ENCODE results near the gene ALDH18A1.
"Not testable (repeated sequence)": the region's sequence is repeated elsewhere in the genome, so short reads cannot be mapped to it uniquely, and the experiment has no call there.

ALDH18A1 gene

GRCh38 chr10:95648138-95648537, 8.4 kb downstream of the ALDH18A1 start:
- DNase-seq = no peak

DNA sequence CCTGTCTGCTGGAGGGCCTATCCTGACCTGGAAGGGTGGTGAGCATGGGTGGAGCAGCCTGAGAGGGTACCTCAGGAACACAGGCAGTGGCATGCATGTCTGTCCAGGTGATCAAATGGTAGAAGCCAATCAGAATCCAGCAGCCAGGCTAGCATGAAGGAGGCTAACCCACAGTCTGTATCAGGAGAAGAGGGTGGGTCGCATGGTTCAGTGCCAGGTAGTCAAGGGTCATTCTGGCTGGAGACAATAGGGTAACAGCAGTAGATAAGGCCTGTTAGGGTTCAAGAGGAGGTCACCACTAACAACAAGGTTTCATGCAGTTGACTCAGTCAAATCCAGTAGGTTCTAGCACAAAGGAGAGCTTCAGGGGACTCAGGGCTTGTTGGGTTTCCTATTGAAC, 10.4 kb downstream of the ALDH18A1 start:
- no peak for DNase-seq

- no peak for DNase-seq
These were observed 11.6 kb downstream of the ALDH18A1 start for GRCh38 chr10:95644901-95645300.

- DNase-seq = no peak
These were observed 15.6 kb downstream of the ALDH18A1 start for GRCh38 chr10:95640891-95641315.

DNA sequence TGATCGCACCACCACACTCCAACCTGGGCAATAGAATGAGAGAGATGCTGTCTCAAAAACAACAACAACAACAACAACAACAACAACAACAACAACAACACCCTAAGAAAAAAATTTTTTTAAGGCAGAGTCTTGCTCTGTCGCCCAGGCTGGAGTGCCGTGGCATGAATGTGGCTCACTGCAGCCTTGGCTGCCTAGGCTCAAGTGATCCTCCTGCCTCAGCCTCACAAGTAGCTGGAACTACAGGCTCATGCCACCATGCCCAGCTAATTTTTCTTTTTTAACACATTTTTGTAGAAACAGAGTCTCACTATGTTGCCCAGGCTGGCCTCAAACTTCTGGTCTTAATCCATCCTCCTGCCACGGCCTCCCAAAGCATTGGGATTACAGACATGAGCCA, 18.6 kb downstream of the ALDH18A1 start:
- DNase-seq = no peak

- DNase-seq = no peak
These were observed 19.4 kb downstream of the ALDH18A1 start for GRCh38 chr10:95637140-95637539.

- no peak for DNase-seq
These were observed 21.2 kb downstream of the ALDH18A1 start for GRCh38 chr10:95635319-95635733.

- DNase-seq = no peak
These were observed 27.7 kb downstream of the ALDH18A1 start for GRCh38 chr10:95628786-95629185.

GRCh38 chr10:95626500-95626899, 30.0 kb downstream of the ALDH18A1 start:
- DNase-seq = no peak

DNA sequence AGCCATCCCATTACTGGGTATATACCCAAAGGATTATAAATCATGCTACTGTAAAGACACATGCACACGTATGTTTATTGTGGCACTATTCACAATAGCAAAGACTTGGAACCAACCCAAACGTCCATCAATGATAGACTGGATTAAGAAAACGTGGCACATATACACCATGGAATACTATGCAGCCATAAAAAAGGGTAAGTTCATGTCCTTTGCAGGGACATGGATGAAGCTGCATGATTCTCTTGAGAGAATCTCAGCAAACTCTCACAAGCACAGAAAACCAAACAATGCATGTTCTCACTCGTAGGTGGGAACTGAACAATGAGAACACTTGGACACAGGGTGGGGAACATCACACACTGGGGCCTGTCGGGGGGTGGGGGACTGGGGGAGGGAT, 36.1 kb downstream of the ALDH18A1 start:
- DNase-seq = not testable (repeated sequence)

GRCh38 chr10:95618101-95618500, 38.4 kb downstream of the ALDH18A1 start:
- DNase-seq = no peak

- no peak for DNase-seq
These were observed 40.1 kb downstream of the ALDH18A1 start for GRCh38 chr10:95616446-95616845.

DNA sequence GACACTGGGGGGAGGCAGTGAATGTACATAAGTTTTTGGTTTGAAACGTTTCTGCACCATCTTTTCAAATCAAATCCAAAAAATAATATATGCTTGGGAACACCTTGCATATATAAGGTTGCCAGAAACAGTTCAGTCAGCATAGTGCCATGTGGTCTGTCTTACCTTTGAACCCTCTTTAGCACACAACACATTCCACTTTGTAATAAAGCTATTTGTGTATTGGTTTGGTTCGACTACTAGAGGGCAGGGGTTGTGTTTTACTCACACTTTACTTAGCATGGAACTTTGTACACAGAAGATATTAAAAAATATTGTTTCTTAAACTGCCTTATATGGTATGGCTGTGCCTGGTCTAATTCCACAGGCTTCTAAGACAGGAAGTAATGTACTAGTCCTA, 43.2 kb downstream of the ALDH18A1 start:
- no peak for DNase-seq

GRCh38 chr10:95610727-95611126, 45.8 kb downstream of the ALDH18A1 start:
- no peak for DNase-seq

GRCh38 chr10:95606922-95607321, 49.6 kb downstream of the ALDH18A1 start:
- DNase-seq = no peak

GRCh38 chr10:95605163-95605562, 51.3 kb downstream of the ALDH18A1 start:
- DNase-seq = no peak

- DNase-seq = no peak
These were observed 51.9 kb downstream of the ALDH18A1 start for GRCh38 chr10:95604630-95605029.

DNA sequence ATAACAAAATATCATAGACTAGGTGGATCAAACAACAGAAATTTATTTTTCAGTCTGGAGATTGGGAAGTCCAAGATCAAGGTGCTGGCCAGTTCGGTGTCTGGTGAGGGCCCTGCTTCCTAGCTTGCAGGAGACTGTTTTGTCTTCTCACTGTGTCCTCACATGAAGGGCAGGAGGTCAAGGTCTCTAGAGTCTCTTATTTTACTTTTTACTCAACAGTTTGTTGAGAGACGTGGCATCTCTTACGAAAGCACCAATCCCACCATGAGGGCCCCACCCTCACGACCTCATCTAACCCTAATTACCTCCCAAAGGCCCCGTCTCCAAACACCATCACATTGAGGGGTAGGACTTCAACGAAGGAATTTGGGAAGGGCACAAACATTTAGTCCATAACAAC, 54.1 kb downstream of the ALDH18A1 start:
- DNase-seq = no peak

GRCh38 chr10:95601116-95601719, 55.3 kb downstream of the ALDH18A1 start:
- peak; percentile 79 for DNase-seq

DNA sequence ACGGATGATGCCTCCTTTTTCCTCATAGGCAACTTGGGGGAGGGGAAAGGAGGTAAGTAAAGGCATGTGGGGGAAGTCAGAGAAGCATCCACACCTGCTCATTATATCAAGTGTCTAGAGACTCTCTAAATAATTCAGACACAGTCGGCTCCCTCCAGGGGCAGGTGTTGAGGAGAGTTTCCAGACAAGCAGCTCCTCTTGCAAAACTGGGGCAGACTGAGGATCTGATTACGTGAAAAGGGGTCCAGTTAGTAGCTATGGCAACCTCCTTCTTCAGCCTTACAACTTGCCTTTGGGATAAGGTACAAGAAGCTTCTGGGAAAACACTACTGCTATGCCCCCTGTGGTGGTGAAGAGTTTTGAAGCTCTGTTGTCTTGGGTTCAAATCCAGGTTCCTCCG, 56.4 kb downstream of the ALDH18A1 start:
- DNase-seq = no peak

DNA sequence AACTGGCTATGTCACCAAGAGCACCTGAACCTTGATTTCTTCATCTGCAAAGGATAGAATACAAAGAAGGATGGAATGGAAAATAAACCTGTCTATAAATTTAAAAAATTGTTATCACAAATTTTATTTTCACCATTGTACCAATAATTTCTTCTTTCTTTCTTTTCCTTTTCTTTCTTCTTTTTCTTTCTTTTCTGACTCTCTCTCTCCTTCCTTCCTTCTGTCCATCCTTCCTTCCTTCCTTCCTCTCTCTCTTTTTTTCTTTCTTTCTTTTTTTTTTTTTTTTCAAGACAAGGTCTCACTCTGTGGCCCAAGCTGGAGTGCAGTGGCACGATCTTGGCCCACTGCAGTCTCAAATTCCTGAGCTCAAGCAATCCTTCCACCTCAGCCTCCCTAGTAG, 58.7 kb downstream of the ALDH18A1 start:
- DNase-seq = no peak

DNA sequence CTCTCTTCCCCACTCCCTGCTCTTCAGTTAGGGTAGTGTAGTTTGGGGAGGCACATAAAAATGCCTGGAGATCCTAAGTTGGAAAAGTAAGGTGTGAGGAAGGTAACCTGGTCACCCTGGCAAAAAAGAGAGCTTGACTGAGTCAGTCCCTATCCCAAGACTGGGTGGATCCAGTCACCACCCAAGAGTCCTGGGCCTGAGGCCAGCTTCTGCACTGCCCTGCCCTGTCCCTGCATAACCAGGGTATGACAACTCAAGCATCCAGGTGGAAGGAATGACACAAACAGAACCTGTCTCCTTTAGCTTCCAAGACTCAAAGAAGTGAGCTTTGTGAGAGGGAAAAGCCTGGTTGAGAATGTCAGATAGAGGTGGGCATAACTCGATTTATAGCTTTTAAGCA, 68.5 kb downstream of the ALDH18A1 start:
- DNase-seq = no peak

DNA sequence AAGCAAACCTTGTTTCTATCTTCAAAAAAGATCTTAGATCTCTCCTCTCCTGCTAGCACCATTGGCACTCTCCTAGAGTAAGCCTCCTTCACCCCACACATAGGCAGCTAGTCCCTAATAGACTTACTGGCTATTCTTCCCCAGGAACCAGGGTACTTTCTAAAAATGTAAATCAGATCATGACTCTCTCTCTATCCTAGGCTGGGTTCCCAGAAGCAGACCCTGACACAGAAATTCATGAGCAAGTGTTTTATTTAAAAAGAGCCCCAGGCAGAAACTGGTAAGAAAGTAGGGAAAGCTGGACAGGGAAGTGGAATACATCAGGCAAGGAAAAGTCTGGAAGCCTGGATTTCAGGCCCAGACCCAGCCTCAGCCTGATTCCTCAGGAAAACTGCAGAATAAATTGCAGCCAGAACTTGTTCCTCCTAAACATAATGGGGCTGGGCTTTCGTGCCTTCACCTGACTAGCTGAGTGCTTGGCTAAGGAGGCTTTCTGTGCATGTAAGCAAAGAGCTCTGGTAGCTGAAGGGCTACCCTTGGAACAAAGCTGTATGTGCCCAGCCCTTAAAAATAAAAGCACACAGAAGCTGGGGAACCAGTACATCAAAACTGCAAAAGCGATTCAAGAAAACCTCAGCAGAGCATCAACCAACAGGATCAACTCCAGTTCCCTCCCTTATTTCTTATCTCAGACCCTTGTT, 76.5 kb downstream of the ALDH18A1 start:
- no peak for DNase-seq

- no peak for DNase-seq
These were observed 77.2 kb downstream of the ALDH18A1 start for GRCh38 chr10:95579292-95579691.

- no peak for DNase-seq
These were observed 77.9 kb downstream of the ALDH18A1 start for GRCh38 chr10:95578619-95579018.
